Spleen (tissue), 11 donors: ENCODE data around the gene TRERF1. TPM values are rescaled to one million over a fixed set of nuclear protein-coding genes. Genes with fewer than 3 reads are reported as not detected.
"Not testable (repeated sequence)": the region's sequence is repeated elsewhere in the genome, so short reads cannot be mapped to it uniquely, and the experiment has no call there.

Source experiments
- DNase-seq: peaks from one replicate; pipeline ENCODE4 v3.0.0-alpha.2; 2020
- H3K27ac ChIP-seq, 8 donors: fragments of 200-600 bp; sonication (generic) in 7 of 8; 1 replicate in 4 of 8; 2 replicates in 4 of 8; pipeline versions ENCODE4 v1.5.0 to v1.8.0; 2016 to 2021; ENCODE audit warnings: inconsistent platforms in 4 of 8, mild to moderate bottlenecking in 4 of 8, moderate library complexity in 1 of 8
- H3K27me3 ChIP-seq, 7 donors: fragments of 200-600 bp; sonication (generic) in 6 of 7; replicated peaks in 1 of 7; 1 replicate in 4 of 7; 2 replicates in 3 of 7; pipeline versions ENCODE4 v1.5.0 to v1.8.0; 2016 to 2021; ENCODE audit warnings: inconsistent platforms in 3 of 7, mild to moderate bottlenecking in 1 of 7
- H3K36me3 ChIP-seq, 6 donors: fragments of 200-600 bp; sonication (generic) in 5 of 6; 1 replicate in 4 of 6; 2 replicates in 2 of 6; pipeline versions ENCODE4 v1.5.0 to v1.8.0; 2016 to 2021; ENCODE audit warnings: inconsistent platforms in 2 of 6
- H3K4me1 ChIP-seq, 6 donors: fragments of 200-600 bp; sonication (generic) in 5 of 6; 1 replicate in 3 of 6; 2 replicates in 3 of 6; pipeline versions ENCODE4 v1.5.0 to v1.8.0; 2016 to 2021; ENCODE audit warnings: inconsistent platforms in 3 of 6
- H3K4me3 ChIP-seq, 8 donors: fragments of 200-600 bp; sonication (generic) in 7 of 8; 1 replicate in 4 of 8; 2 replicates in 4 of 8; pipeline versions ENCODE4 v1.5.0 to v1.8.0; 2016 to 2021; ENCODE audit warnings: inconsistent platforms in 4 of 8, mild to moderate bottlenecking in 4 of 8, moderate library complexity in 2 of 8
- H3K9me3 ChIP-seq, 8 donors: fragments of 200-600 bp; sonication (generic) in 7 of 8; 1 replicate in 4 of 8; 2 replicates in 4 of 8; pipeline versions ENCODE4 v1.5.0 to v1.8.0; 2016 to 2021; ENCODE audit warnings: inconsistent platforms in 4 of 8
- CTCF ChIP-seq, 11 experiments: fragments of 200-600 bp in 7 of 11; fragments of 450-650 bp in 4 of 11; sonication (generic) in 4 of 11; IDR thresholded peaks in 8 of 11; conservative IDR thresholded peaks in 3 of 11; 1 replicate in 7 of 11; 2 replicates in 4 of 11; pipeline versions ENCODE4 v1.4.0 to v1.8.0; 2016 to 2021; ENCODE audit warnings: antibody characterized with exemption in 11 of 11, inconsistent platforms in 4 of 11, mild to moderate bottlenecking in 1 of 11
- POLR2A ChIP-seq, 3 donors: fragments of 450-650 bp; IDR thresholded peaks; one replicate each; pipeline ENCODE4 v1.5.1; 2017; ENCODE audit warnings: antibody characterized with exemption in 3 of 3, mild to moderate bottlenecking in 1 of 3
- POLR2AphosphoS5 ChIP-seq, 3 donors: sonication (generic); formaldehyde crosslinking; IDR thresholded peaks; one replicate each; pipeline ENCODE4 v1.5.1; 2017; ENCODE audit warnings: antibody characterized with exemption in 3 of 3
- whole genome bisulfite sequencing, 5 donors: extraction: QIAGEN DNeasy Blood & Tissue Kit in 3 of 5; methylation state at CpG; one replicate each; pipeline versions ENCODE4 v1.1.5 to v1.1.7; 2013 to 2018; 5-methylcytosine and 5-hydroxymethylcytosine counted together
- intact Hi-C: fragments of 100-400 bp; cut with DNase I; formaldehyde crosslinking; loops from one replicate; pipeline ENCODE4 v1.15.0; 2023; ENCODE audit warnings: low total_unique reads
- polyA plus RNA-seq, 3 donors: library from polyadenylated mRNA; stranded (reverse); fragments of 200-250 nt; gene quantifications; one replicate each; pipeline ENCODE4 v1.2.1, GENCODE V29; 2013
- total RNA-seq, 7 donors: library from RNA; depleted of rRNA in 3 of 7; stranded (reverse); fragments of >200 nt in 3 of 7; fragmentation: NEBNext Ultra II Directional in 4 of 7; extraction: Animal tissue kit (Norgen Biotek cat#: 25700) in 4 of 7; gene quantifications; one replicate each; pipeline versions ENCODE4 v1.1.0 to v1.2.1, GENCODE V29; 2016 to 2021
- donor health status: healthy with polysubstance abuse.
- donor health status: DM: no; HTN: no; CAD: no; lungs with moderate emphysema.
- donor health status: DM: no; HTN: no; CAD: no.
- donor health status: Bipolar disorder and iron deficiency.
- donor health status: healthy.
- donor health status: DM: no; HTN: no; CAD: no.
- donor health status: DM: yes; HTN: yes; CAD: no.

TRERF1 gene
- total and polyA plus RNA-seq, 10 donors, result 1.5 to 16.9 (median 12.4) TPM

- Histone ChIP-seq H3K4me3 (no peak overlapping the region), H3K36me3 (peaks cover 8 to 66% (median 59%) of the 10 kb centered on the region in 6 donors), H3K27me3 (no peaks in the 10 kb centered on the region), H3K27ac (no peak overlapping the region), H3K4me1 (peaks cover 13 to 63% (median 27%) of the 10 kb centered on the region in 6 donors), H3K9me3 (no peaks in the 10 kb centered on the region)
- no peak for DNase-seq
- TF ChIP-seq POLR2A (IDR thresholded peaks at IDR 0.05) (no peak), POLR2AphosphoS5 (IDR thresholded peaks at IDR 0.05) (no peak), CTCF (IDR thresholded peaks at IDR 0.05 in 8 of 11, conservative IDR thresholded peaks at IDR 0.05 in 3 of 11) (no peak)
- intact Hi-C loops, result no loop called here
- WGBS, 5 donors, result 63 to 98% (median 82%) methylated on average over 3 of the region's 3 CpGs
Measured at GRCh38 chr6:42212442-42212841, 239.3 kb downstream of the TRERF1 start.

- Histone ChIP-seq H3K27ac (no peak overlapping the region), H3K4me3 (no peak overlapping the region), H3K27me3 (no peaks in the 10 kb centered on the region), H3K36me3 (peaks cover 8 to 73% (median 65%) of the 10 kb centered on the region in 6 donors), H3K4me1 (peaks cover 9 to 56% (median 21%) of the 10 kb centered on the region in 6 donors), H3K9me3 (no peaks in the 10 kb centered on the region)
- 76 to 88% (median 82%) methylated on average over 6 of the region's 6 CpGs for WGBS, 5 donors
- intact Hi-C loops, result no loop called here
- no peak for TF ChIP-seq CTCF (IDR thresholded peaks at IDR 0.05 in 8 of 11, conservative IDR thresholded peaks at IDR 0.05 in 3 of 11)
- no peak for DNase-seq
Measured at GRCh38 chr6:42211726-42212125, 240.0 kb downstream of the TRERF1 start.

- no peak for DNase-seq
- 82 to 94% methylated on average over 1 of the region's 1 CpG; no CpG with 5 or more reads in 3 of the 5 donors for WGBS, 5 donors
- TF ChIP-seq CTCF (IDR thresholded peaks at IDR 0.05 in 8 of 11, conservative IDR thresholded peaks at IDR 0.05 in 3 of 11) (no peak), POLR2AphosphoS5 (IDR thresholded peaks at IDR 0.05) (no peak), POLR2A (IDR thresholded peaks at IDR 0.05) (no peak)
- no peak overlapping the region for H3K4me3 ChIP-seq
- no peaks in the 10 kb centered on the region for H3K27me3 ChIP-seq
- no peaks in the 10 kb centered on the region for H3K9me3 ChIP-seq
- H3K36me3 ChIP-seq, result peaks cover 8 to 85% (median 74%) of the 10 kb centered on the region in 6 donors
- intact Hi-C loops, result no loop called here
- peaks cover 3 to 44% (median 11%) of the 10 kb centered on the region in 6 donors for H3K4me1 ChIP-seq
- no peak overlapping the region for H3K27ac ChIP-seq
Measured at GRCh38 chr6:42210551-42210950, 241.2 kb downstream of the TRERF1 start.

GRCh38 chr6:42207559-42207958 lies 244.2 kb downstream of the TRERF1 start:
- H3K27ac ChIP-seq, H3K27me3 ChIP-seq, intact Hi-C loops, DNase-seq, H3K4me3 ChIP-seq, H3K9me3 ChIP-seq: not testable (repeated sequence)
- WGBS, 5 donors, result 82 to 88% (median 87%) methylated on average over 2 of the region's 2 CpGs
- H3K36me3 ChIP-seq, result peaks cover 9 to 98% (median 71%) of the 10 kb centered on the region in 6 donors
- peaks cover 0 to 16% (median 0%) of the 10 kb centered on the region in 6 donors for H3K4me1 ChIP-seq

- no peak for TF ChIP-seq POLR2A (IDR thresholded peaks at IDR 0.05)
- TF ChIP-seq POLR2AphosphoS5 (IDR thresholded peaks at IDR 0.05), result no peak
- no peak for TF ChIP-seq CTCF (IDR thresholded peaks at IDR 0.05 in 8 of 11, conservative IDR thresholded peaks at IDR 0.05 in 3 of 11)
- H3K36me3 ChIP-seq, result peaks cover 7 to 83% (median 52%) of the 10 kb centered on the region in 6 donors
- H3K27ac ChIP-seq, result no peak overlapping the region
- no peak overlapping the region for H3K4me3 ChIP-seq
- WGBS, 5 donors, result 97 to 100% (median 98%) methylated on average over 4 of the region's 4 CpGs
- no peaks in the 10 kb centered on the region for H3K4me1 ChIP-seq
- DNase-seq, result no peak
- no peaks in the 10 kb centered on the region for H3K27me3 ChIP-seq
- H3K9me3 ChIP-seq, result no peaks in the 10 kb centered on the region
- intact Hi-C loops, result no loop called here
Measured at GRCh38 chr6:42204768-42205282, 246.9 kb downstream of the TRERF1 start.
